ENCODE measurements around the gene SLC9A7. TPM values are rescaled to one million over a fixed set of nuclear protein-coding genes. Genes with fewer than 3 reads are reported as not detected.

SLC9A7 gene
- total RNA-seq (22.6 and 47.7 TPM in 2 replicates), polyA plus RNA-seq (13.9 and 21.4 TPM in 2 replicates), polyA minus RNA-seq (ENCODE audit: low replicate concordance) (47.8 and 105 TPM in 2 replicates)
- polyA plus RNA-seq (2012): 7.2 and 11.4 TPM in 2 replicates

GRCh38 chrX:46758956-46759644, at the start of gene SLC9A7:
SLC9A7 (minus strand) TSS chrX:46759118; CDS start chrX:46759029, 89 bp downstream.
- no peaks in the 10 kb centered on the region for H3K27me3 ChIP-seq (ENCODE audit: control insufficient read depth, insufficient read depth, low read length)
- TF ChIP-seq, protein P1, sequence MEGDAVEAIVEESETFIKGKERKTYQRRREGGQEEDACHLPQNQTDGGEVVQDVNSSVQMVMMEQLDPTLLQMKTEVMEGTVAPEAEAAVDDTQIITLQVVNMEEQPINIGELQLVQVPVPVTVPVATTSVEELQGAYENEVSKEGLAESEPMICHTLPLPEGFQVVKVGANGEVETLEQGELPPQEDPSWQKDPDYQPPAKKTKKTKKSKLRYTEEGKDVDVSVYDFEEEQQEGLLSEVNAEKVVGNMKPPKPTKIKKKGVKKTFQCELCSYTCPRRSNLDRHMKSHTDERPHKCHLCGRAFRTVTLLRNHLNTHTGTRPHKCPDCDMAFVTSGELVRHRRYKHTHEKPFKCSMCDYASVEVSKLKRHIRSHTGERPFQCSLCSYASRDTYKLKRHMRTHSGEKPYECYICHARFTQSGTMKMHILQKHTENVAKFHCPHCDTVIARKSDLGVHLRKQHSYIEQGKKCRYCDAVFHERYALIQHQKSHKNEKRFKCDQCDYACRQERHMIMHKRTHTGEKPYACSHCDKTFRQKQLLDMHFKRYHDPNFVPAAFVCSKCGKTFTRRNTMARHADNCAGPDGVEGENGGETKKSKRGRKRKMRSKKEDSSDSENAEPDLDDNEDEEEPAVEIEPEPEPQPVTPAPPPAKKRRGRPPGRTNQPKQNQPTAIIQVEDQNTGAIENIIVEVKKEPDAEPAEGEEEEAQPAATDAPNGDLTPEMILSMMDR (conservative IDR thresholded peaks at IDR 0.05 in 1 of 2, IDR thresholded peaks at IDR 0.05 in 1 of 2; ENCODE audit: low read depth in 1 of 2, low read length in 2 of 2): peak; percentile 66 to 67
- no peak for TF ChIP-seq EZH2 (IDR thresholded peaks at IDR 0.05; ENCODE audit: low read length, missing control alignments)
- H3K9me3 ChIP-seq (ENCODE audit: control insufficient read depth, insufficient read depth, low read depth, low read length): no peaks in the 10 kb centered on the region
- no peaks in the 10 kb centered on the region for H4K20me1 ChIP-seq (ENCODE audit: control insufficient read depth, extremely low read depth, insufficient read depth, low read length)
- H3K36me3 ChIP-seq (ENCODE audit: control insufficient read depth, insufficient read depth, low read length): no peaks in the 10 kb centered on the region
- peak within 1 kb of the TSS; percentile 87 for H3K4me2 ChIP-seq (ENCODE audit: extremely low read depth, insufficient read depth, low read length)
- peak within 1 kb of the TSS; percentile 80 for H2AFZ ChIP-seq (ENCODE audit: low read length)
- peaks cover 21% of the 10 kb centered on the region for H3K79me2 ChIP-seq (ENCODE audit: control insufficient read depth, insufficient read depth, low read length)
- DNase-seq (ENCODE audit: low read depth in 2 of 2): peak; percentile 59 to 66
- H3K4me3 ChIP-seq (replicated peaks in 1 of 4; ENCODE audit: control extremely low read depth in 1 of 4, insufficient read depth in 1 of 4, low read depth in 3 of 4, low read length in 4 of 4): peak within 1 kb of the TSS; percentile 51 to 66 (median 59)
- no peaks in the 10 kb centered on the region for H3K4me1 ChIP-seq (ENCODE audit: control insufficient read depth, extremely low read depth, insufficient read depth, low read length)
- peak within 1 kb of the TSS; percentile 63 for H3K27ac ChIP-seq (ENCODE audit: insufficient read depth, low read length)
- peak within 1 kb of the TSS; percentile 30 for H3K9ac ChIP-seq (ENCODE audit: insufficient read depth, low read length)

- Histone ChIP-seq H3K4me1 (ENCODE audit: control insufficient read depth, extremely low read depth, insufficient read depth, low read length) (no peaks in the 10 kb centered on the region), H3K27me3 (ENCODE audit: control insufficient read depth, insufficient read depth, low read length) (no peaks in the 10 kb centered on the region), H3K9me3 (ENCODE audit: control insufficient read depth, insufficient read depth, low read depth, low read length) (no peaks in the 10 kb centered on the region), H3K9ac (ENCODE audit: insufficient read depth, low read length) (no peak overlapping the region), H4K20me1 (ENCODE audit: control insufficient read depth, extremely low read depth, insufficient read depth, low read length) (no peaks in the 10 kb centered on the region), H3K36me3 (ENCODE audit: control insufficient read depth, insufficient read depth, low read length) (no peaks in the 10 kb centered on the region), H3K4me3 (replicated peaks in 1 of 4; ENCODE audit: control extremely low read depth in 1 of 4, insufficient read depth in 1 of 4, low read depth in 3 of 4, low read length in 4 of 4) (no peak overlapping the region), H2AFZ (ENCODE audit: low read length) (no peak overlapping the region), H3K27ac (ENCODE audit: insufficient read depth, low read length) (no peak overlapping the region), H3K4me2 (ENCODE audit: extremely low read depth, insufficient read depth, low read length) (no peak overlapping the region), H3K79me2 (ENCODE audit: control insufficient read depth, insufficient read depth, low read length) (no peaks in the 10 kb centered on the region)
- DNase-seq (ENCODE audit: low read depth in 2 of 2): no peak
- TF ChIP-seq, protein P1 (conservative IDR thresholded peaks at IDR 0.05 in 1 of 2, IDR thresholded peaks at IDR 0.05 in 1 of 2; ENCODE audit: low read depth in 1 of 2, low read length in 2 of 2): no peak
- TF ChIP-seq EZH2 (IDR thresholded peaks at IDR 0.05; ENCODE audit: low read length, missing control alignments): no peak
Measured at GRCh38 chrX:46805270-46805669, 46.4 kb upstream of the SLC9A7 start.

DNA sequence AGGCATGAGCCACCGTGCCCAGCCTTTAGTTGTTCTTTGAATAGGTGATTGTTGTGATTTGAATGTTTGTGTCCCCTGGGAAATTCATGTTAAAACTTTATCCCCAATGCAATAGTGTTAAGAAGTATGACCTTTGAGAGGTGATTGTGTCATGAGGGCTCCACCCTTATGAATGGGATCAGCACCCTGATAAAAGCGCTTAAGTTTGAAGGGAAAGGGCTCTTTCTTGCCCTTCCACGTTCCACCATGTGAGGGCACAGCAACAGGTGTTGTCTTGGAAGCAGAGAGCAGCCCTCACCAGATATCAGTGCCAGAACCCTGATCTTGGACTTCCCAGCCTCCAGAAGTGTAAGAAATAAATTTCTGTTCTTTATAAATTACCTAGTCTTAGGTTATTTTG, 44.2 kb upstream of the SLC9A7 start:
- no peak overlapping the region for H3K4me3 ChIP-seq (replicated peaks in 1 of 4; ENCODE audit: control extremely low read depth in 1 of 4, insufficient read depth in 1 of 4, low read depth in 3 of 4, low read length in 4 of 4)
- H3K27me3 ChIP-seq (ENCODE audit: control insufficient read depth, insufficient read depth, low read length): no peaks in the 10 kb centered on the region
- TF ChIP-seq, protein P1 (conservative IDR thresholded peaks at IDR 0.05 in 1 of 2, IDR thresholded peaks at IDR 0.05 in 1 of 2; ENCODE audit: low read depth in 1 of 2, low read length in 2 of 2): peak in 1 of 2 donors; percentile 29
- no peak for TF ChIP-seq EZH2 (IDR thresholded peaks at IDR 0.05; ENCODE audit: low read length, missing control alignments)
- H3K79me2 ChIP-seq (ENCODE audit: control insufficient read depth, insufficient read depth, low read length): no peaks in the 10 kb centered on the region
- no peak overlapping the region for H2AFZ ChIP-seq (ENCODE audit: low read length)
- no peaks in the 10 kb centered on the region for H4K20me1 ChIP-seq (ENCODE audit: control insufficient read depth, extremely low read depth, insufficient read depth, low read length)
- no peak overlapping the region for H3K4me2 ChIP-seq (ENCODE audit: extremely low read depth, insufficient read depth, low read length)
- H3K27ac ChIP-seq (ENCODE audit: insufficient read depth, low read length): no peak overlapping the region
- no peak overlapping the region for H3K9ac ChIP-seq (ENCODE audit: insufficient read depth, low read length)
- no peaks in the 10 kb centered on the region for H3K9me3 ChIP-seq (ENCODE audit: control insufficient read depth, insufficient read depth, low read depth, low read length)
- DNase-seq (ENCODE audit: low read depth in 2 of 2): peak in 1 of 2 donors; percentile 12
- no peaks in the 10 kb centered on the region for H3K36me3 ChIP-seq (ENCODE audit: control insufficient read depth, insufficient read depth, low read length)
- H3K4me1 ChIP-seq (ENCODE audit: control insufficient read depth, extremely low read depth, insufficient read depth, low read length): no peaks in the 10 kb centered on the region
